Measurements from ENCODE around the gene CAST.
"Not testable (repeated sequence)": the region's sequence is repeated elsewhere in the genome, so short reads cannot be mapped to it uniquely, and the experiment has no call there.

The CAST gene

GRCh38 chr5:96661855-96662724, at the start of gene CAST:
Gene CAST (plus strand): TSS chr5:96662376. CDS start chr5:96662423, 47 bp downstream.
- Mint-ChIP-seq H3K9me3 (no peaks in the 10 kb centered on the region), H3K4me1 (peaks cover 45% of the 10 kb centered on the region), H3K4me3 (peak within 1 kb of the TSS; percentile 96), H3K27me3 (peaks cover 11% of the 10 kb centered on the region), H3K36me3 (ENCODE audit: low read depth) (no peaks in the 10 kb centered on the region), H3K27ac (peak within 1 kb of the TSS; percentile 92)
- ATAC-seq (peak; percentile 81), DNase-seq (peak; percentile 86)

DNA sequence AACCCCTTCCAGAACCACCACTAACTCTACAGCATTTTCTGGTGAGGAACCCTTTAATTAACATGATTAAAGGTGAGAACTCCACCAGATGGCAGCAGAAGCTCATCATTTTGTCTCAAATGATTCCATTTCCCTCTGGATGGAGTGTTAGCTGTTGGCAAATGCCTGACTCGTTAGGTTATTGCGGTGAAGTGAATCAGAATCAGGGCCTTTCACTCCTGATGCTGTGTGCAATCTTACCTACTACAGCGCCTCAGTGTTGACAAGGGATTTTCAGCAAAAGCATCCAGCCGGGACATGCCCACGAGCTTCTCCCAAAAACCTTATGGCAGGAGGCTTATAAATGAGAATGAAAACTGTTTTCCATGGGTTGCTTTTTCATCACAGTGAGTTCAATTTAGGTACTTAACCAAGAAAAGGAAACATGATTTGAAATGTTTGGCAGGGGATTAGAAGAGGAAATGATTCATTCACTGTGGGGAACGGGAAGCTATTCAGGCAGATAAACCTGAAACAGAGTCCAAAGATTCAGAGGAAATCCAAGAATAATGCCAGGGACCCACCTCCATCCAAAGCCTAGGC, 48.0 kb upstream of the CAST start:
- peaks cover 5% of the 10 kb centered on the region for H3K4me1 Mint-ChIP-seq
- H3K27ac Mint-ChIP-seq, result no peak overlapping the region
- peak; percentile 80 for ATAC-seq
- H3K4me3 Mint-ChIP-seq, result no peak overlapping the region
- H3K36me3 Mint-ChIP-seq (ENCODE audit: low read depth), result no peaks in the 10 kb centered on the region
- peak; percentile 33 for DNase-seq
- peaks cover 20% of the 10 kb centered on the region for H3K27me3 Mint-ChIP-seq
- H3K9me3 Mint-ChIP-seq, result peaks cover 4% of the 10 kb centered on the region

DNA sequence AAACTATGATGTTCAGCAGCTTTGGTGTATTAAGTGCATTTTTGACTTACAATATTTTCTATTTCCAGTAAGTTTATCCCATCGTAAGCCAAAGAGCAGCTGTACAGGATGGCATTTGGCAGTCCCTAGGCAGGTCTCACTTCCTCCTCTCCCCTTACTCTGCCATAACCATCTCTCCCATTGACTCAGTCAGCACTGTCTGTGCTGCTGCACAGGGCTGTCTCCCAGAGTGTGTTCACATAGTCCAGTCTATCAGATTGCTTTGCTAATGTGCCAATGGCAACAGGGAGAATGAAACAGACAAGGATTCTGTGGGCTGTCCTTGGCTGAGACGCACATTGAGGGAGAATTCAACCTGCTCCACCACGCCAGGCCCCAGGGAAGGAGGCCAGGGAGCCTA, 47.0 kb upstream of the CAST start:
- Mint-ChIP-seq H3K9me3 (peaks cover under 1% of the 10 kb centered on the region), H3K4me3 (no peak overlapping the region), H3K4me1 (peaks cover 5% of the 10 kb centered on the region), H3K27me3 (peaks cover 17% of the 10 kb centered on the region), H3K36me3 (ENCODE audit: low read depth) (no peaks in the 10 kb centered on the region), H3K27ac (no peak overlapping the region)
- no peak for DNase-seq
- ATAC-seq, result no peak

DNA sequence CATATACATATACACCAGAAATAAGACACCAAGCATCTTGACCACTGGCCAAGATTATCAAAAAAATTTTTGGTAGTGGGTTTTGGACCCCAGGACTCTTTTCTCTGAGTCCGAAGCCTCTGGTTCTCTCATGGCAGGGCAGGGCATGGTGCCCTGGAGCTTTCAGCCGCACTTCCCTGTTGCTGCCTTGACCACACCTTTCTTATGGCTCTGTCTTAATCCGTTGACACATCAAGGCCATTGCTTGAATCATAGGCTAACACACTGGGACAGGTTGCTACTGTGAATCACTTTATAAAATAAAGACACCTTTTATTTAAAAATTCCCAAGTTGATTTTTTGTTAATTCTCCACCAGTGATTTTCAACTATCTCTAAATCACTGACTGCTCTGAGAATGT, 45.4 kb upstream of the CAST start:
- H3K4me3 Mint-ChIP-seq, result no peak overlapping the region
- peaks cover 5% of the 10 kb centered on the region for H3K27me3 Mint-ChIP-seq
- no peaks in the 10 kb centered on the region for H3K36me3 Mint-ChIP-seq (ENCODE audit: low read depth)
- H3K9me3 Mint-ChIP-seq, result no peaks in the 10 kb centered on the region
- peaks cover 5% of the 10 kb centered on the region for H3K4me1 Mint-ChIP-seq
- DNase-seq, result no peak
- H3K27ac Mint-ChIP-seq, result no peak overlapping the region
- no peak for ATAC-seq

GRCh38 chr5:96618311-96619016, 43.7 kb upstream of the CAST start:
- DNase-seq; H3K9me3 Mint-ChIP-seq; H3K4me1 Mint-ChIP-seq; H3K27ac Mint-ChIP-seq; H3K36me3 Mint-ChIP-seq (ENCODE audit: low read depth); ATAC-seq; H3K27me3 Mint-ChIP-seq; H3K4me3 Mint-ChIP-seq: not testable (repeated sequence)

- no peaks in the 10 kb centered on the region for H3K9me3 Mint-ChIP-seq
- DNase-seq, result no peak
- no peaks in the 10 kb centered on the region for H3K27me3 Mint-ChIP-seq
- no peak for ATAC-seq
- no peak overlapping the region for H3K4me3 Mint-ChIP-seq
- no peaks in the 10 kb centered on the region for H3K4me1 Mint-ChIP-seq
- no peaks in the 10 kb centered on the region for H3K36me3 Mint-ChIP-seq (ENCODE audit: low read depth)
- H3K27ac Mint-ChIP-seq, result no peak overlapping the region
Measured at GRCh38 chr5:96619946-96620345, 42.2 kb upstream of the CAST start.

DNA sequence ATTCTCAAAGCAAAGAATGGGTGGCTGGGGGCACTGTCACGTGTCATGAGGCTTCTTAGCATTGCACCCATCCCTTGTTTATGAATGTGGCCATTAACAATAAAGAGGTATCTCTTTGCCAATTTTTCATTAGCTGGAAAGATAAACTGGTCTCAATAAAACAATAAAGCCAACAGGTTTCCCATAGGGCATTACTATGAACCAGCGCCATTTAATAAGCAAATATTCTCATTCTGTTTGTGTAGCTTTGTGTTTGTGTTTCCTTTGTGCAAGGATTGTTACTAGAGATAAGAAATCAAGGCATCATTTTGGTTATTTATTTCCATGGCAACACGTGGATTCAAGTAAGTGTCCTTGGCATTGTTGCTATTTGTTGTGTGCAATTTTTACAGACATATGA, 37.6 kb upstream of the CAST start:
- no peak for ATAC-seq
- peaks cover 1% of the 10 kb centered on the region for H3K27me3 Mint-ChIP-seq
- H3K27ac Mint-ChIP-seq, result no peak overlapping the region
- H3K9me3 Mint-ChIP-seq, result no peaks in the 10 kb centered on the region
- H3K4me1 Mint-ChIP-seq, result no peaks in the 10 kb centered on the region
- no peaks in the 10 kb centered on the region for H3K36me3 Mint-ChIP-seq (ENCODE audit: low read depth)
- no peak overlapping the region for H3K4me3 Mint-ChIP-seq
- no peak for DNase-seq

DNA sequence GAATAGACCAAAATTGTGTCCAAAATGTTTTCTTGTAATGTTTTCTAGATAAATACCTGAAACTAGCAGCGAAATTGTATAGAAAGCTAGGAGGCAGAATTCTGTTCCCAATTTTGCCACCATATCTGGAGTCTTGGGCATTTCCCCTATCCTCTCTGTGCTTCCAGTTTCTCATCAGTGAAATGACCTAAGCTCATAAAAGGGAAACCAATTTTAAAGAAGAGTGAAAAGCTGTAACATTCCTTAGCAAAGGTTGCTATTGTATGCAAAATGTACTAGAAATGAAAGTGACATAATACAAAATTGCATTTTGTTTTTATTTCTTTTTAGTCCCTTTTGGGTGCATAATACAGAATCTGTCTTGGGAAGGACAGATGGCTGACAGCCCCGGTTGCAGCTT, 36.8 kb upstream of the CAST start:
- Mint-ChIP-seq H3K4me1 (no peaks in the 10 kb centered on the region), H3K36me3 (ENCODE audit: low read depth) (no peaks in the 10 kb centered on the region), H3K9me3 (no peaks in the 10 kb centered on the region), H3K4me3 (no peak overlapping the region), H3K27ac (no peak overlapping the region), H3K27me3 (peaks cover 1% of the 10 kb centered on the region)
- DNase-seq, result no peak
- ATAC-seq, result no peak

GRCh38 chr5:96626956-96627355, 35.2 kb upstream of the CAST start:
- DNase-seq, result no peak
- no peak overlapping the region for H3K27ac Mint-ChIP-seq
- H3K9me3 Mint-ChIP-seq, result no peaks in the 10 kb centered on the region
- H3K4me1 Mint-ChIP-seq, result no peaks in the 10 kb centered on the region
- no peak for ATAC-seq
- no peaks in the 10 kb centered on the region for H3K36me3 Mint-ChIP-seq (ENCODE audit: low read depth)
- H3K4me3 Mint-ChIP-seq, result no peak overlapping the region
- H3K27me3 Mint-ChIP-seq, result peaks cover 1% of the 10 kb centered on the region

GRCh38 chr5:96627792-96628398, 34.3 kb upstream of the CAST start:
- no peak for ATAC-seq
- Mint-ChIP-seq H3K36me3 (ENCODE audit: low read depth) (no peaks in the 10 kb centered on the region), H3K4me3 (no peak overlapping the region), H3K9me3 (no peaks in the 10 kb centered on the region), H3K27ac (no peak overlapping the region), H3K4me1 (no peaks in the 10 kb centered on the region), H3K27me3 (peaks cover 1% of the 10 kb centered on the region)
- no peak for DNase-seq

DNA sequence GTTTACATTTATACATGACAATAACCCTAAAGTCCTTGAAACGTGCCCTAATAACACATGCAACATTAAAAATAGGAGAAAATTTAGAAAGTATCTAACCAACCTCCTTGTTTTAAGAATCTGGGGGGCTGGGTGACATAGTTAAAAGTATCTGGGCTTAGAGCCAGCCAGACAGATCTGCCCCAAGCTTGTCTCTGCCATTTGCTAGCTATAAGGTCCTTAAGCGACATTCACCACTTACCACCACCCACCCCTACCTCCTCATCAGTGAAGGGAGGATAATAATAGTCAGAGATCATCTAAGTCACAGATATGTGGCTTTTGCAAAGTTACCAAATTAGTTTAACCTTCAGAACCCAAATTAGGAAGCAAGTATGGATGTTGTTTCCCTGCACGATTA, 33.8 kb upstream of the CAST start:
- Mint-ChIP-seq H3K27ac (no peak overlapping the region), H3K27me3 (peaks cover 1% of the 10 kb centered on the region), H3K4me3 (no peak overlapping the region), H3K4me1 (no peaks in the 10 kb centered on the region), H3K36me3 (ENCODE audit: low read depth) (no peaks in the 10 kb centered on the region), H3K9me3 (no peaks in the 10 kb centered on the region)
- DNase-seq (no peak), ATAC-seq (no peak)

GRCh38 chr5:96629774-96630173, 32.4 kb upstream of the CAST start:
- ATAC-seq (no peak), DNase-seq (no peak)
- Mint-ChIP-seq H3K27ac (no peak overlapping the region), H3K4me1 (no peaks in the 10 kb centered on the region), H3K27me3 (peaks cover 1% of the 10 kb centered on the region), H3K36me3 (ENCODE audit: low read depth) (no peaks in the 10 kb centered on the region), H3K9me3 (no peaks in the 10 kb centered on the region), H3K4me3 (no peak overlapping the region)

DNA sequence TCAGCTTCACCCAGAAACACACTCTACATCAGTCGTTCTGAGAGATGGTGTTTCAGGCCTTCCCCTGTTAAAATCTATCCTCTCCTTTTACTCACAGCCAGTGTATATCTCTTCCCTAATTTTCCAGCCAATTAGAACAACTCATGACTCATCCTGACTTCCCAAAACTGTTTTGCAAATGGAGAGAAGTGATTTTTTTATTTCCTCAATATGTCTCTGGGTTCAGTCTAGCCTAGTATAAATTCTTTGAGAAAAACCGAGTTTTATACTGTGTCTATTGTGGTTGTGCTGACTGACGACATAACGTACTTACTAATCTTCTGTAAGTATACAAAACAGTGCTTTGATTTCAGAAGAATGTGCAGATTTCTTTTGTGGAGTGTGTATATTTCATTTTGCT, 28.4 kb upstream of the CAST start:
- DNase-seq (no peak), ATAC-seq (no peak)
- Mint-ChIP-seq H3K9me3 (no peaks in the 10 kb centered on the region), H3K4me1 (peaks cover 2% of the 10 kb centered on the region), H3K27me3 (no peaks in the 10 kb centered on the region), H3K27ac (no peak overlapping the region), H3K36me3 (ENCODE audit: low read depth) (no peaks in the 10 kb centered on the region), H3K4me3 (no peak overlapping the region)

GRCh38 chr5:96634881-96635280, 27.3 kb upstream of the CAST start:
- H3K4me1 Mint-ChIP-seq, result peaks cover 2% of the 10 kb centered on the region
- H3K36me3 Mint-ChIP-seq (ENCODE audit: low read depth), result no peaks in the 10 kb centered on the region
- no peaks in the 10 kb centered on the region for H3K27me3 Mint-ChIP-seq
- no peak overlapping the region for H3K27ac Mint-ChIP-seq
- ATAC-seq, result no peak
- no peaks in the 10 kb centered on the region for H3K9me3 Mint-ChIP-seq
- H3K4me3 Mint-ChIP-seq, result no peak overlapping the region
- DNase-seq, result no peak

DNA sequence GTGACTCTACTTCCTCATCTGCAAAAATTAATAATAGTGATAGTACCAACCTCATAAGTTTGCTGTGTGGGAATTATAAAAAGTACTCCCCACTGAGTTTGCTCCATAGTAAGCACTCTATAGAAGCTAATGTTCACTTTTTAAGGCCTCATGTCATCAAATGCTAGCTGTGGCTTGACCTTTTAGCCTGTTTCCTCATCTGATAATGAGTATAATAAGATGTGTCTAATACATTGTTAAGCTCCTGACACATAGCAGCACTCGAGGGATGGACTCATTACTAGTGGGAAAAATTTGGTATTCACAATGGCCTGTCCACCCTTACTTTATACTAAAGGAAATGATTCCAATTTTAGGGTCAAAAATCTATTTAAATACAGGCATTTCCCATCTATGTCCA, 26.1 kb upstream of the CAST start:
- DNase-seq, result no peak
- Mint-ChIP-seq H3K4me1 (peaks cover 2% of the 10 kb centered on the region), H3K27me3 (no peaks in the 10 kb centered on the region), H3K4me3 (no peak overlapping the region), H3K36me3 (ENCODE audit: low read depth) (no peaks in the 10 kb centered on the region), H3K27ac (no peak overlapping the region), H3K9me3 (no peaks in the 10 kb centered on the region)
- peak; percentile 40 for ATAC-seq

Measured in activated naive CD8-positive, alpha-beta T cell treated with anti-CD3 and anti-CD28 coated beads, Interleukin-2, amount 50 U/mL, for 24 hours (primary cell).